ENCODE results near the gene PLXNA4.

DNA sequence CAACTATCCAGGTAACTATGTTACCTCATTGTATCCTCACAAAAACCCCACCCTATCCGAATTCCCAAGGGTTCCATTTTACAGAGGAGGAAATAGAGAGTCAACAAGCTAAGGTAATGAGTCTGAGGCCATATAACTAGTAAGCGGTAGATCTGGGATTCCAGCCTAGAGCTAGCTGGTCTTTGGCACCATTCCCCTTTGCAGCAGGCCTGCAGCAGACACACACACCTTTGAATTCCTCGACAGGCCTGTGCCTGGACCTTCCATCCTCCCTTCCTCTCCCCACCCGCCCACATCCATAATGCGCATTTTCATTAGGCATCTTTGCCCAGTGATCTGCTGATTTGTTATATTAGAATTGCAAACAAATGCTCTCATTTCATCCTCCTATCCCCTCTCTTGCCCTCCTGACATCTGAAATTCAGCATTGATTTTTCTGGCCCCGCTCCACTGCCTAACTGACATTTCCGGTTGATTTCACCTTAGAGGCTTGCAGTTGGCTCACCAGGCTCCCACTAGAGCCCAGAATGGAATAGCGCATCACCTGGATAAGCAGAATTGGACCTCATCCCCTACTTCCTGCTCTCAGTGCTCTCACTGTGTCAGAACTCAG, 129.5 kb downstream of the PLXNA4 start:
- TF ChIP-seq EZH2 (IDR thresholded peaks at IDR 0.05; ENCODE audit: borderline replicate concordance, low read depth, low read length, poor library complexity, severe bottlenecking) = no peak
- TF ChIP-seq, protein P1, sequence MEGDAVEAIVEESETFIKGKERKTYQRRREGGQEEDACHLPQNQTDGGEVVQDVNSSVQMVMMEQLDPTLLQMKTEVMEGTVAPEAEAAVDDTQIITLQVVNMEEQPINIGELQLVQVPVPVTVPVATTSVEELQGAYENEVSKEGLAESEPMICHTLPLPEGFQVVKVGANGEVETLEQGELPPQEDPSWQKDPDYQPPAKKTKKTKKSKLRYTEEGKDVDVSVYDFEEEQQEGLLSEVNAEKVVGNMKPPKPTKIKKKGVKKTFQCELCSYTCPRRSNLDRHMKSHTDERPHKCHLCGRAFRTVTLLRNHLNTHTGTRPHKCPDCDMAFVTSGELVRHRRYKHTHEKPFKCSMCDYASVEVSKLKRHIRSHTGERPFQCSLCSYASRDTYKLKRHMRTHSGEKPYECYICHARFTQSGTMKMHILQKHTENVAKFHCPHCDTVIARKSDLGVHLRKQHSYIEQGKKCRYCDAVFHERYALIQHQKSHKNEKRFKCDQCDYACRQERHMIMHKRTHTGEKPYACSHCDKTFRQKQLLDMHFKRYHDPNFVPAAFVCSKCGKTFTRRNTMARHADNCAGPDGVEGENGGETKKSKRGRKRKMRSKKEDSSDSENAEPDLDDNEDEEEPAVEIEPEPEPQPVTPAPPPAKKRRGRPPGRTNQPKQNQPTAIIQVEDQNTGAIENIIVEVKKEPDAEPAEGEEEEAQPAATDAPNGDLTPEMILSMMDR (conservative IDR thresholded peaks at IDR 0.05; ENCODE audit: low read depth, low read length) = no peak

Data from A673 (cell line).